T-helper 2 cell treated with Interferon-gamma antibody and Interleukin-4, amounts not matched to agents 5 μg/mL and 100 μg/mL, for 36 hours (primary cell): Measurements from ENCODE around the gene PPIF.

Experiments
- DNase-seq: peaks from one replicate; pipeline ENCODE4 v3.0.0; 2021; ENCODE audit warnings: low spot score
- H3K27ac Mint-ChIP-seq: one replicate; pipeline ENCODE4 v1.8.0; 2021; ENCODE audit warnings: mild to moderate bottlenecking, mixed read lengths
- H3K27me3 Mint-ChIP-seq: one replicate; pipeline ENCODE4 v1.8.0; 2021; ENCODE audit warnings: low read depth, mixed read lengths
- H3K36me3 Mint-ChIP-seq: one replicate; pipeline ENCODE4 v1.8.0; 2021; ENCODE audit warnings: low read depth, mixed read lengths
- H3K4me1 Mint-ChIP-seq: one replicate; pipeline ENCODE4 v1.8.0; 2021; ENCODE audit warnings: low read depth, mixed read lengths
- H3K4me3 Mint-ChIP-seq: one replicate; pipeline ENCODE4 v1.8.0; 2022; ENCODE audit warnings: mild to moderate bottlenecking, moderate library complexity, mixed read lengths
- H3K9me3 Mint-ChIP-seq: one replicate; pipeline ENCODE4 v1.8.0; 2021; ENCODE audit warnings: mixed read lengths

The PPIF gene

DNA sequence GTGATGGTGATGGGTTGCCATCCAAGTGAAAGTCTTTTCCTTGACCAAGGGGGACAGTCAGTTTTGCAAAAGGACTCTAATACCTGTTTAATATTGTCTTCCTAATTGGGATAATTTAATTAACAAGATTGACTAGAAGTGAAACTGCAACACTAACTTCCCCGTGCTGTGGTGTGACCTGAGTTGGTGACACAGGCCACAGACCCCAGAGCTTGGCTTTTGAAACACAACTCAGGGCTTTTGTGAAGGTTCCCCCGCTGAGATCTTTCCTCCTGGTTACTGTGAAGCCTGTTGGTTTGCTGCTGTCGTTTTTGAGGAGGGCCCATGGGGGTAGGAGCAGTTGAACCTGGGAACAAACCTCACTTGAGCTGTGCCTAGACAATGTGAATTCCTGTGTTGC lies 6.9 kb downstream of the PPIF start:
- no peak for DNase-seq
- H3K36me3 Mint-ChIP-seq, result peaks cover 68% of the 10 kb centered on the region
- no peak overlapping the region for H3K27ac Mint-ChIP-seq
- no peaks in the 10 kb centered on the region for H3K9me3 Mint-ChIP-seq
- no peak overlapping the region for H3K4me3 Mint-ChIP-seq
- no peaks in the 10 kb centered on the region for H3K27me3 Mint-ChIP-seq
- peaks cover 36% of the 10 kb centered on the region for H3K4me1 Mint-ChIP-seq

DNA sequence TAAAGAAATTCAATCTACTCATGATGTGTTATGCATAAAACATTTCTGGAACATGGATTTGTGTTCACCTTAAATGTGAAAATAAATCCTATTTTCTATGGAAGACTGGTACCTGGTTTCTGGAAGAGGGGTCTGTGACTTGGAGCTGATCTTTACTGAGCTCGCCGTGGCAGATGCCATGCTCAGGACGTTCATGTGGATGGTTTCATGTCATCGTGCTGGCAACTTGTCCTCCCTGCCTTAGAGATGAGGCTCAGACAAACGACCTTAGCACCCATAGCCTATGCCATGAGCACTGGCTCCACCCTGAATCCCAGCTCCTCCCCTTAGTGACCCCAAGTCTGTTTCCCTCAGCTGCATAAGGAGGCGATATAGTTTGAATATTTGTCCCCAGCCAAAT lies 7.3 kb downstream of the PPIF start:
- no peaks in the 10 kb centered on the region for H3K9me3 Mint-ChIP-seq
- H3K27ac Mint-ChIP-seq, result no peak overlapping the region
- no peaks in the 10 kb centered on the region for H3K27me3 Mint-ChIP-seq
- peaks cover 63% of the 10 kb centered on the region for H3K36me3 Mint-ChIP-seq
- DNase-seq, result no peak
- H3K4me1 Mint-ChIP-seq, result peaks cover 31% of the 10 kb centered on the region
- H3K4me3 Mint-ChIP-seq, result no peak overlapping the region

DNA sequence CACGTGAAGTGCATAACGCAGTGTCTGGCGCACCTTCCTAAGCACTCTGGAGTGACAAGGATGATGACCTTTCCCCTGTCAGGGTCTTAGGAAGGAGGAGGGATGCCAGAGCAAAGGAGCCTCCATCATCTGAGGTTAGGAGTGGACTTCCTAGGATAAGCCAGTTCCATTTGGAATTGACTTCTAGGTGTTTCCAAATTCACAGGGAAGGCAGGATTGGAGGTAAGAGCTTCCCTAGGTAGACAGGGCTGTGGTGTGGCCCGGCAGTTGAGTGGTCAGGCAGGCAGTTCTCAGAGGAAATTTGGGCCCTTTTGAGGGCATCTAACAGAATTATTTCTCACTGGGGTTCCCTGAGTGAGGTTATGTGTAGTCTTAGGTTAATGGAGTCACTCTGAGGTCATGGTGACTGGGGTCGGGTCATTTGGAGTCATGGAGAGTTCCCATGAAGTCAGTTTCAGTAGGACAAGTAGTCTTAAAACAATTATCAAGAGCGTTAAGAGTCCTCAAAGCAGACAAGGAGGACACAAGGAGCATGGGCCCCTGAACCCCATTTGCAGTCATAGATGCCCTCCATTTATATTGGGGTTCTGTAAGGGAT lies 8.2 kb downstream of the PPIF start:
- Mint-ChIP-seq H3K27me3 (no peaks in the 10 kb centered on the region), H3K9me3 (no peaks in the 10 kb centered on the region), H3K4me3 (no peak overlapping the region), H3K36me3 (peaks cover 55% of the 10 kb centered on the region), H3K27ac (peak overlapping the region; percentile 29), H3K4me1 (peaks cover 26% of the 10 kb centered on the region)
- no peak for DNase-seq

DNA sequence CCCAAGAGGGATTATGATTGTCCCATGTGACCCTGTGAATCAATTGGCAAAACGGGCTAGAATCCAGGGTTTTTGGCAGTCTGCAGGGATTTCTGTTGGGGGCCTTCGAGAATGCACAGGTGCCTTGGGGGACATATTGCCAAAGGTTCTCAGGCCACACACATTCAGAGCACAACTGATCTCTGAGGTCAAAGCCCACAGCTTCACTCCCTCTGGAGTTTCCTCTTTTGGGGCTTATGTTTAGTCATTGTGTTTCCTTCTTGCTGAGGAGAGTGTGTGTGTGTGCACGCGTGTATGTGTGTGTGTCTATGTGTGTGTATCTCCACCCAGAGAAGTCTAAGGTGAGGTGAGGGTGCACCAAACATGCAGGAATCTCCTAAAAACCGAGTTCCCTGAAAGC lies 8.8 kb downstream of the PPIF start:
- Mint-ChIP-seq H3K27me3 (no peaks in the 10 kb centered on the region), H3K4me3 (no peak overlapping the region), H3K9me3 (no peaks in the 10 kb centered on the region), H3K4me1 (peaks cover 28% of the 10 kb centered on the region), H3K36me3 (peaks cover 52% of the 10 kb centered on the region), H3K27ac (no peak overlapping the region)
- no peak for DNase-seq

DNA sequence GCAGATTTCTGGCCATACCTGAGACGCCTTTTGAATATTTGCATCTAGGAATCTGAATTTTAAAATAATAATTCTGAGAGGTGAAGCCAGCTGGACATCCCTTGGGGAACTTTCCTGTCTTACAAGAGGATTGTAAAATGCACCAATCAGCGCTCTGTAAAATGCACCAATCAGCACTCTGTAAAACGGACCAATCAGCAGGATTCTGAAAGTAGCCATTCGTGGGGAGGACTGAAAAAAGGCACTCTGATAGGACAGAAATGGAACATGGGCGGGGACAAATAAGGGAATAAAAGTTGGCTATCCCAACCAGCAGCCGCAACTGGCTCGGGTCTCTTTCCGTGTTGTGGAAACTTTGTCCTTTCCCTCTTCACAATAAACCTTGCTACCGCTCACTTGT lies 9.9 kb downstream of the PPIF start:
- peaks cover 38% of the 10 kb centered on the region for H3K4me1 Mint-ChIP-seq
- H3K36me3 Mint-ChIP-seq, result peaks cover 45% of the 10 kb centered on the region

DNA sequence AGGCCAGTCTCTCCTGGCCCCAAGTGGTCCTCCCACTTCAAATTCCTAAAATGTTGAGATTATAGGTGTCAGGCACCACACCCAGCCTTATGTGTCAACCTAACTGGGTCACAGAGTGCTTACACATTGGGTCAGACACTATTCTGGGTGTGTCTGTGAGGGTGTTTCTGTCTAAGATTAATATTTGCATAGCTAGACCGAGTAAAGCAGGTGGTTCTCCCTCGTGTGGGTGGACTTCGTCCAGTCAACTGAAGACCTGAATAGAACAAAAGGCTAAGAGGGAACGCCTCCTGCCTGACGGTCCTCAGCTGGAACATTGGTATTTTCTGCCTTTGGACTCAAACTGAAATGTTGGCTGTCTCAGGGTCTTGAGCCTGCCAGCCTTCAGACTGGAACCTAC lies 11.5 kb downstream of the PPIF start:
- peaks cover 28% of the 10 kb centered on the region for H3K4me1 Mint-ChIP-seq

More for the DNA sequence above, 9.9 kb downstream of the PPIF start:
- no peak overlapping the region for H3K27ac Mint-ChIP-seq
- no peak overlapping the region for H3K4me3 Mint-ChIP-seq
- no peaks in the 10 kb centered on the region for H3K9me3 Mint-ChIP-seq
- no peaks in the 10 kb centered on the region for H3K27me3 Mint-ChIP-seq
- DNase-seq, result no peak

DNA sequence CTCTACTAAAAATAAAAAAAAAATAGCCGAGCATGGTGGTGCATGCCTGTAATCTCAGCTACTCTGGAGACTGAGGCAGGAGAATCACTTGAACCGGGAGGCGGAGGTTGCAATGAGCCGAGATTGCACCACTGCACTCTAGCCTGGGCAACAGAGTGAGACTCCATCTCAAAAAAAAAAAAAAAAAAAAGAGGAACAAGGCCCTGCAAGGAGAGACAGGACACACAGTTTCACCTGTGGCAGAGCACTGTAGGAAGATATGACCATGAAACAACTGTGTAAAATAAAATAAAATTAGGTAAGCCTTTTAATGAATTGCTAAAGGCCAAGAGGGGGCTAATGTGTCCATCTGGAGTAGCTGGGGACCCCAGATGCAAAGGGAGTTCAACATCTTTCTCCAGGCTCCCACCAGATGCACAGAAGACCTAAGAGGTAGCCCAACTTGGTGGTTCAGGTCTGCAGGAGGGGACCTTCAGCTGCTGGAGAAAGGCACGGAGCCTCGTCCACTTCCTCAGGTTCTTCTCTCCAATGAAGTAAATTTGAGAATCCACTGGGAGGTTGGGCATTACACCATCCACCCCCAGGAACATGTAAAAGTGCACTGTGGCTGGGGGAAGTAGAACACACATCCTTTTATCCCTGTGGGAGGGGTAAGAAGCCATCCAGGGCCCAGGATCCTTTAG lies 12.7 kb downstream of the PPIF start:
- DNase-seq, result no peak
- no peak overlapping the region for H3K27ac Mint-ChIP-seq
- H3K4me1 Mint-ChIP-seq, result peaks cover 24% of the 10 kb centered on the region
- peaks cover 15% of the 10 kb centered on the region for H3K27me3 Mint-ChIP-seq
- H3K4me3 Mint-ChIP-seq, result no peak overlapping the region
- H3K36me3 Mint-ChIP-seq, result peaks cover 22% of the 10 kb centered on the region
- H3K9me3 Mint-ChIP-seq, result no peaks in the 10 kb centered on the region

More for the DNA sequence above, 11.5 kb downstream of the PPIF start:
- Mint-ChIP-seq H3K27me3 (peaks cover 4% of the 10 kb centered on the region), H3K9me3 (no peaks in the 10 kb centered on the region), H3K27ac (no peak overlapping the region), H3K4me3 (no peak overlapping the region), H3K36me3 (peaks cover 32% of the 10 kb centered on the region)
- no peak for DNase-seq

DNA sequence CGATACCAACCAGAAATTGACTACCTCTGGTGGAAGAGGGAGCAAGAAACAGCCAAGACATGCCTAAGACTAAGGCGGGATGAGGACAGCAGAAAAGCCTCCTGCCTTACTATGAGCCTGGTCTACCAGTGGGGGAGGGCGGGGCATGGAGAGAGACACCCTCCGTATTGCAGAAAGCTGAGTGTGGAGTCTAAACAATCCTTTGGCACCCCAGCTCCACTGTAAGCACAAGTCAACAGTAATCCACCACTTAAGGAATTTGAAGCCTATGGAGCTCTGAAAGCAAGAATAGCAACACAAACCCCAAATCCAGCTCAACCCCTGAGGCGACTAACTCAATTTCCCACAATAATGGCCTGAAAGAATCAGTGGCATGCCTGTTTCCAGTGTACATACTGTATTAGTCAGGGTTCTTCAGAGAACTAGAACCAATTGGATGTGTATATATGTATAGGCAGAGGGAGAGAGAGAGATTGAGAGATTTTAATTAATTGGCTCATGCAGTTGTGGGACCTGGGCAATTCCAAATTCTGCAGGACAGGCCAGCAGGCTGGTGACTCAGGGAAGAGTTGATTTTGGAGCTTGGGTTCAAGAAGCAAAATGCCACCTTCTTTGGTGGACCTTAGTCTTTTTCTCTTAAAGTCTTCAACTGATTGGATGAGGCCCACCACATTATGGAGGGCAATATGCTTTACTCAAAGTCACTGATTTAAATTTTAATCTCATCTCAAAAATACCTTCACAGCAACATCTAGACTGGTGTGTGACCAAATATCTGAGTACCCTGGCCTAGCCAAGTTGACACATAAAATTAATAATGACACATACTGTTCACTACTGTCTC lies 13.5 kb downstream of the PPIF start:
- DNase-seq, result no peak
- H3K27me3 Mint-ChIP-seq, result peaks cover 21% of the 10 kb centered on the region
- H3K27ac Mint-ChIP-seq, result no peak overlapping the region
- peaks cover 15% of the 10 kb centered on the region for H3K36me3 Mint-ChIP-seq
- peaks cover 18% of the 10 kb centered on the region for H3K4me1 Mint-ChIP-seq
- H3K4me3 Mint-ChIP-seq, result no peak overlapping the region
- no peaks in the 10 kb centered on the region for H3K9me3 Mint-ChIP-seq

DNA sequence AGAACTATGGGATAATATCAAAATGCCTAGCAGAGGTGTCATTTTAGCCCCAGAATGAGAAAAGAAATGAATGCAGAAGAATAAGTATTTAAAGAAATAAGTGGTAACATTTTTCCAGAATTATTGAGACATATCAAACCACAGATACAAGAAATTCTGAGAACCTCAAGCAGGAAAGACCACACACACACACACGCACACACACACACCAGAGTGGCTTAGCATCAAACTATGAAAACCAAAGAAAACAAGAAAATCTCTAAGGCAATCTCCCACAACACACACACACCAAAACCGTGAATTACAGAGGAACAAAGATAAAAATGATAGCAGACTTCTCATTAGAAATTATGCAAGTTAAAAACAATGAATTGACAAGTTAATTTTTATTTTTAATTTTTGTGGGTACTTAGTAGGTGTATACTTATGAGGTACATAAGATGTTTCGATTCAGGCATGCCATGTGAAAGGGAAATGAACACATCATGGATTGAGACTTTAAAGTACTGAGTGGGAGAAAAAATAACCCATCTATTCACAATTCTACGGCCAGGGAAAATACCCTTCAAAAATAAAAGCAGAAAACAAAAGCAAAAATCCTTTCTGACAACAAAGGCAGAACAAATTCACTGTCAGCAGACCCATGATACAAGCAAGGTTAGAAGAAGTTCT lies 14.6 kb downstream of the PPIF start:
- H3K9me3 Mint-ChIP-seq, result no peaks in the 10 kb centered on the region
- no peak for DNase-seq
- H3K27ac Mint-ChIP-seq, result no peak overlapping the region
- peaks cover 28% of the 10 kb centered on the region for H3K27me3 Mint-ChIP-seq
- peaks cover 7% of the 10 kb centered on the region for H3K36me3 Mint-ChIP-seq
- peak overlapping the region; percentile 7 for H3K4me3 Mint-ChIP-seq
- H3K4me1 Mint-ChIP-seq, result peaks cover 13% of the 10 kb centered on the region

DNA sequence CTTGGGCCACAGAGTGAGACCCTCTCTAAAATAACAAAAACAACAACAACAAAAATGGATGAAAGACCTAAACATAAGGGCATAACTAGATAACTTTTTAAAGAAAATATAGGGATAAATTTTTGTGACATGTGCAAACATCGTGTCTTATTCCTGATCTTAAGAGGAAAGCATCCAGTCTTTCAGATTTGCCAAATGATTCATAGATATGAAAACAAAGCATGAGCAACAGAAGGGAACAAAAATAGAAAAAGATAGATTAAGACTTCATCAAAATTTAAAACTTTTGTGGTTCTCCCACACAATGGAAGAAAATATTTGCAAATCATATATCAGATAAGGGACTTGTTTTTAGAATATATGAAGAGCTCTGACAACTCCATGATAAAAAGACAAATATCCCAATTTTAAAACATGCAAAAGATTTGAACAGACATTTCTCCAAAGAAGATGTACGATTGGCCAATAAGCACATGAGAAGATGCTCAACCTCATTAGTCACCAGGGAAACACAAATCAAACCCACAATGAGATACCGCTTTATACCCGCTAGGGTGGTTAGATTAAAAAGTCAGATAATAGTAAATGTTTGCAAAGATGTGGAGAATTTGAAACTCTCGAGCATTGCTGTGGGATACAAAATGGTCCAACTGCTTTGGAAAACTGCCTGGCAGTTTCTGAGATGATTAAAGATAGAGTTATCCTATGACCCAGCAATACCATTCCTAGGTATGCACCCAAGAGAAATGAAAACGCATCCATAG lies 20.3 kb downstream of the PPIF start:
- no peak for DNase-seq
- H3K36me3 Mint-ChIP-seq, result no peaks in the 10 kb centered on the region

DNA sequence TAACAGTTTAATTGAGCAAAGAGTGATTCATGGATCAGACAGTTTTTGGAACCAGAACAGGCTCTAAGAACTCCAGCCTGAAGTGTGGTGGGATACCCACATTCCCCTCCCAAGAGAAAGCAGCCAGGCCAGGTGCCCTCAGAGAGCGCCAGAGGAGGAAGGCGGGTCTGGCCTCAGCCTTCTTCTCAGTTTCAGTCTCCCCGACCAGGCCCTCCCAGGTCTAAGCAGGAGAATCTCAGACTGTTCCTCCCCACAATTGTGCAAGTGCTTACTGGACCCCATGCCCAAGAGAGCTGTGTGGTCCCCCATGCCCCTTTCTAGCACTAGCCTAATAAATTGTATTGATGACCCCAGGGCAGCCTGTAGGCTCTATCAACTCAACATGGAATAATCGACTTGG lies 25.6 kb downstream of the PPIF start:
- DNase-seq, result no peak
- H3K4me3 Mint-ChIP-seq, result no peak overlapping the region
- H3K27ac Mint-ChIP-seq, result no peak overlapping the region
- H3K4me1 Mint-ChIP-seq, result no peaks in the 10 kb centered on the region
- no peaks in the 10 kb centered on the region for H3K36me3 Mint-ChIP-seq
- H3K27me3 Mint-ChIP-seq, result peaks cover 26% of the 10 kb centered on the region
- no peaks in the 10 kb centered on the region for H3K9me3 Mint-ChIP-seq

More for the DNA sequence above, 20.3 kb downstream of the PPIF start:
- Mint-ChIP-seq H3K4me3 (no peak overlapping the region), H3K27me3 (peaks cover 58% of the 10 kb centered on the region), H3K9me3 (no peaks in the 10 kb centered on the region), H3K27ac (no peak overlapping the region), H3K4me1 (peaks cover 4% of the 10 kb centered on the region)

DNA sequence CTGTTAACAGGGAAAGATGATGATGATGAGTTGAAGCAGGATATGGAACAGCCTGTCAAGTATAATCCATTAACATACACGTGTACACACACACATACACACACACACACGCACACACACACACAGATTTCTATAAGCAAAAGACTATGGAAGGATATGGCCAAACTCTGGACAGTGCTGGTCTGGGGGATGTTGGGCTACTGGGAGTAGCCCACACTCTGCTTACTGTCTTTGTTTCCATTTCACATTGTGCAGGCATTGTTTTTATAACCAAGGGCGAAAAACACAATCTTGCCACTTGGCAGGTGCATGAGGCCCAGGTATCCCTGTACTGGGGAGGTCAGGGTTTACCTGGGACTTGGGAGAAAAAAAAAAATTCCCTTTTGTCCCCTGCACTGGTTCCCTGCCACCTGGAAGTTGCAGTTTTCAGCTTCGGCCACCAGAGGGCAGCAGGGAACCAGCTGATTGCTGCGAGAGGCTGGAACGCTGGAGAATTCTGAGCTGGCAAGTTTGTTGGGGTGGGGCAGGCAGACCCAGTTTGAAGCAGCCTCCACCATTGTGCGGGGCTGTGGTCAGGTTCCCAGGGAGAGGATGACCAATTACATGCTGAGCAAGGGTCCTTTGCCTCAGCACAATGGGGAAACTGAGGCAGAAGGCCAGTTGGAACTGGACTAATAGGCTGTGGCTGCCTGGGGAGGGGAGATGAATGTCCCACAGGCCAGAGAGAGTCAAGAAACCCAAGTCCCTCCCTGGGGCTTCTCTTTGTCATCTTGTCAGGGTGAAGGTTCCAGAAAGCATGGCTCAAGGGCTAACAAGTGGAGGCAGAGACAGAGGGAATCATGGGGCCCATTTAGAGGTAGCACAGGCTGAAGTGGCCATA lies 27.3 kb downstream of the PPIF start:
- Mint-ChIP-seq H3K4me1 (no peaks in the 10 kb centered on the region), H3K27ac (no peak overlapping the region), H3K27me3 (peaks cover 19% of the 10 kb centered on the region), H3K4me3 (no peak overlapping the region), H3K9me3 (no peaks in the 10 kb centered on the region), H3K36me3 (no peaks in the 10 kb centered on the region)
- peak; percentile 62 for DNase-seq
